Vagina (tissue), 2 donors: Measurements from ENCODE around the gene SUPT3H. TPM values are rescaled to one million over a fixed set of nuclear protein-coding genes. Genes with fewer than 3 reads are reported as not detected.

Source experiments
- DNase-seq, 2 donors: peaks; one replicate each; pipeline ENCODE4 v3.0.0-alpha.2; 2017; ENCODE audit errors: extremely low spot score in 2 of 2
- H3K27ac ChIP-seq: fragments of 200-600 bp; sonication (generic); one replicate; pipeline ENCODE4 v1.5.1; 2019
- H3K27me3 ChIP-seq: fragments of 200-600 bp; sonication (generic); one replicate; pipeline ENCODE4 v1.5.1; 2019
- H3K36me3 ChIP-seq, 2 donors: fragments of 200-600 bp; sonication (generic); one replicate each; pipeline ENCODE4 v1.5.1; 2017 to 2019
- H3K4me1 ChIP-seq: fragments of 200-600 bp; sonication (generic); one replicate; pipeline ENCODE4 v1.5.1; 2019
- H3K4me3 ChIP-seq, 2 donors: fragments of 200-600 bp; sonication (generic); 1 replicate in 1 of 2; 2 replicates in 1 of 2; pipeline ENCODE4 v1.5.1; 2016 to 2019
- H3K9me3 ChIP-seq: fragments of 200-600 bp; sonication (generic); one replicate; pipeline ENCODE4 v1.5.1; 2019
- CTCF ChIP-seq, 3 experiments: fragments of 450-650 bp in 2 of 3; fragments of 200-600 bp in 1 of 3; sonication (generic) in 1 of 3; IDR thresholded peaks; one replicate each; pipeline ENCODE4 v1.5.1; 2017 to 2019; ENCODE audit warnings: antibody characterized with exemption in 3 of 3, mild to moderate bottlenecking in 2 of 3, moderate library complexity in 2 of 3
- POLR2A ChIP-seq, 2 donors: fragments of 450-650 bp; IDR thresholded peaks; one replicate each; pipeline ENCODE4 v1.6.1; 2017; ENCODE audit warnings: antibody characterized with exemption in 2 of 2, mild to moderate bottlenecking in 2 of 2, moderate library complexity in 2 of 2
- POLR2AphosphoS5 ChIP-seq, 2 donors: sonication (generic); formaldehyde crosslinking; IDR thresholded peaks; one replicate each; pipeline ENCODE4 v1.9.0; 2017; ENCODE audit warnings: antibody characterized with exemption in 2 of 2, mild to moderate bottlenecking in 2 of 2, low read depth in 1 of 2; ENCODE audit not compliant: insufficient read depth in 1 of 2
- intact Hi-C: fragments of 100-400 bp; cut with DNase I; formaldehyde crosslinking; loops from one replicate; pipeline ENCODE4 v1.15.1; 2023
- total RNA-seq: library from RNA; depleted of rRNA; stranded (reverse); fragments of >200 nt; gene quantifications from one replicate; pipeline ENCODE4 v1.2.3, GENCODE V29; 2016

SUPT3H gene
- total RNA-seq, 1 donor from 2014 or later = 4.2 TPM

GRCh38 chr6:44854712-44855443 is 522.9 kb downstream of the SUPT3H start:
- Histone ChIP-seq H3K27ac (no peak overlapping the region), H3K4me3 (no peak overlapping the region), H3K36me3 (no peaks in the 10 kb centered on the region), H3K4me1 (peaks cover 6% of the 10 kb centered on the region), H3K9me3 (no peaks in the 10 kb centered on the region), H3K27me3 (no peaks in the 10 kb centered on the region)
- DNase-seq = no peak
- TF ChIP-seq POLR2AphosphoS5 (IDR thresholded peaks at IDR 0.05; ENCODE audit: insufficient read depth in 1 of 2, low read depth in 1 of 2) = no peak
- no peak for TF ChIP-seq CTCF (IDR thresholded peaks at IDR 0.05)
- intact Hi-C loops = no loop called here

DNA sequence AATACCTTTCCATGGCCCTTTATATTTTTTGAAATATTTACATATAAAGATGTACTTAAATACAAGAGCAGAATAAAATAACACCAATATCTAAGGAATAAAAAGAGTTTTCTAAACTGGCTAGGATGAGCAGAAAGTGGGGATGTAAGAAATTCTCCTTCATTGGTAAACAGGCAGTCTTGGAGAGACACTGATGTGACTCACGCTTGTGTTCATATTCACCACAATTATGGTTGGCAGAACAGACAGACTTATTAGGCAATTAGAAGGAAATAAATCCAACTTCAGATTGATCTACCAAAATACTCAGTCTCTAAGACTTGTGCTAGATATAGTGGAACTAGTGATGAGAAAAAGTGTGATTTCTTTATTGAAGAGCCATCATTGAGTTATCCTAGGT is 526.6 kb downstream of the SUPT3H start:
- no peak overlapping the region for H3K27ac ChIP-seq
- TF ChIP-seq POLR2A (IDR thresholded peaks at IDR 0.05) (no peak), CTCF (IDR thresholded peaks at IDR 0.05) (no peak), POLR2AphosphoS5 (IDR thresholded peaks at IDR 0.05; ENCODE audit: insufficient read depth in 1 of 2, low read depth in 1 of 2) (no peak)

DNA sequence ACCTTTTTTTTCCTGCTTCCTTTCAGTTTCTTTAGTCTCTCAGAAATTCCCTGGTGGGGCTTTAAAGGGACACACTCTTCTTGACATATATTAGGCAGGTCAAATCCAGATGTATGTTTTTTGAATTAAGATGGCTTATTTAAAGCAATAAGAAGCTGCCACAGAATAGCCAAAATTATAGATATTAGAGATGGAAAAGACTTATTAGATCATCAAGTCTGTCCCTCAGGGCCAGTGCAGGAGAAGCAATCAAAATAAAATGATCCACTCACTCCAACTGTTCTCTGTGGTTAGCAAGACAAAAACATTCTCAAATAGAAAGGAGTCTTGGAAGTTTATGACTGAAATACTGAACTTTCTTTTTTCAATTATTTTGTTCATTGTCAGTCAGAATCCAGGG is 527.4 kb downstream of the SUPT3H start:
- Histone ChIP-seq H3K27ac (no peak overlapping the region), H3K4me3 (no peak overlapping the region), H3K36me3 (no peaks in the 10 kb centered on the region), H3K9me3 (no peaks in the 10 kb centered on the region), H3K27me3 (no peaks in the 10 kb centered on the region), H3K4me1 (no peaks in the 10 kb centered on the region)
- no peak for TF ChIP-seq POLR2AphosphoS5 (IDR thresholded peaks at IDR 0.05; ENCODE audit: insufficient read depth in 1 of 2, low read depth in 1 of 2)
- DNase-seq = no peak
- intact Hi-C loops = no loop called here

More for the DNA sequence above, 526.6 kb downstream of the SUPT3H start:
- Histone ChIP-seq H3K27me3 (no peaks in the 10 kb centered on the region), H3K4me1 (peaks cover 5% of the 10 kb centered on the region), H3K4me3 (no peak overlapping the region), H3K9me3 (no peaks in the 10 kb centered on the region), H3K36me3 (no peaks in the 10 kb centered on the region)
- DNase-seq = no peak
- intact Hi-C loops = no loop called here

- DNase-seq = no peak
- Histone ChIP-seq H3K4me1 (no peaks in the 10 kb centered on the region), H3K36me3 (no peaks in the 10 kb centered on the region), H3K27me3 (no peaks in the 10 kb centered on the region), H3K9me3 (no peaks in the 10 kb centered on the region), H3K27ac (no peak overlapping the region), H3K4me3 (no peak overlapping the region)
- intact Hi-C loops = no loop called here
- TF ChIP-seq CTCF (IDR thresholded peaks at IDR 0.05) (no peak), POLR2AphosphoS5 (IDR thresholded peaks at IDR 0.05; ENCODE audit: insufficient read depth in 1 of 2, low read depth in 1 of 2) (no peak), POLR2A (IDR thresholded peaks at IDR 0.05) (no peak)
These were observed 527.9 kb downstream of the SUPT3H start for GRCh38 chr6:44849806-44850205.

DNA sequence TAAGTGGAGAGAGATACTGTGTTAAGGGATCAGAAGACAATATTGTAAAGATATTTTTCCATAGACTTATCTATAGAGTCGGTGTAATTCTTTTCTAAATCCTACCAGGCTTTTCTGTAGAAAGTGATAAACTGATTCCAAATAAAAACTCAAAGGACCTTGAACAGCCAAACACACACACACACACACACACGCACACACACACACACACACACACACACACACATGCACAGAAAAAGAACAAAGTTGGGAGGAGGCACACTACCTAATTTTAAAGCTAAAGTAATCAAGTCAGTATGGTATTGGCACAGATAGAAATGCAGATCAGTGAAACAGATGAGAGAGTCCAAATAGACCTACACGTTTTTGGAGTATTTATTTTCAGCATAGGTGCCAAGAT is 534.0 kb downstream of the SUPT3H start:
- DNase-seq = no peak
- TF ChIP-seq POLR2A (IDR thresholded peaks at IDR 0.05) (no peak), POLR2AphosphoS5 (IDR thresholded peaks at IDR 0.05; ENCODE audit: insufficient read depth in 1 of 2, low read depth in 1 of 2) (no peak), CTCF (IDR thresholded peaks at IDR 0.05) (no peak)
- no peaks in the 10 kb centered on the region for H3K36me3 ChIP-seq
- no peaks in the 10 kb centered on the region for H3K27me3 ChIP-seq
- intact Hi-C loops = no loop called here
- no peaks in the 10 kb centered on the region for H3K9me3 ChIP-seq
- H3K4me1 ChIP-seq = no peaks in the 10 kb centered on the region
- no peak overlapping the region for H3K27ac ChIP-seq
- no peak overlapping the region for H3K4me3 ChIP-seq
